Gastrocnemius medialis (tissue), 4 donors: ENCODE data around the gene EFCAB6.

Source experiments
- POLR2A ChIP-seq, 2 donors: fragments of 450-650 bp; IDR thresholded peaks; one replicate each; pipeline ENCODE4 v1.6.1; 2017; ENCODE audit warnings: antibody characterized with exemption in 2 of 2, mild to moderate bottlenecking in 2 of 2, moderate library complexity in 2 of 2
- TF ChIP-seq, protein P1 (sequence below), 5 experiments: fragments of 450-650 bp in 3 of 5; fragments of 200-600 bp in 2 of 5; sonication (generic) in 2 of 5; IDR thresholded peaks in 4 of 5; conservative IDR thresholded peaks in 1 of 5; 1 replicate in 4 of 5; 2 replicates in 1 of 5; pipeline ENCODE4 v1.5.1; 2016 to 2019; ENCODE audit warnings: antibody characterized with exemption in 5 of 5, mild to moderate bottlenecking in 3 of 5, moderate library complexity in 3 of 5

DNA sequence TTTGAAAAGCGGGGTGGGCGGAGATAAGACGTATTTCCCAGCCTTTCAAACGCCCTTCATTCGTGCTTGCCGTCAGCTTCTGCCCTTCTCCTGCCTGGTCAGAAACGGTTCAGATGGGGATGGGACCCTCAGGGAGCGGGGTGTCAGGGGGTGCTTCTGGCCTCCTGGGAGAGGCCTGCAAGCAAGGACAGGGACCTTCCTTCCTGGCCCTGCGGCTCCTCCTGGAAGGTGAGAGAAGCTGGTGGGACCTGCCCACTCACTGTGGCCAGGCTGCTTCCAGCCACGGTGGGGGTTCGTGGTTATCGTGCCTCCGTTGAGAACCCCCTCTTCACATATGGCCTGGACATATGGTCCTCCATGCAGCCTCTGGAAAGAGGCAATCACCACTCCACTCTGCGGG is 295.7 kb downstream of the EFCAB6 start:
- TF ChIP-seq, protein P1, sequence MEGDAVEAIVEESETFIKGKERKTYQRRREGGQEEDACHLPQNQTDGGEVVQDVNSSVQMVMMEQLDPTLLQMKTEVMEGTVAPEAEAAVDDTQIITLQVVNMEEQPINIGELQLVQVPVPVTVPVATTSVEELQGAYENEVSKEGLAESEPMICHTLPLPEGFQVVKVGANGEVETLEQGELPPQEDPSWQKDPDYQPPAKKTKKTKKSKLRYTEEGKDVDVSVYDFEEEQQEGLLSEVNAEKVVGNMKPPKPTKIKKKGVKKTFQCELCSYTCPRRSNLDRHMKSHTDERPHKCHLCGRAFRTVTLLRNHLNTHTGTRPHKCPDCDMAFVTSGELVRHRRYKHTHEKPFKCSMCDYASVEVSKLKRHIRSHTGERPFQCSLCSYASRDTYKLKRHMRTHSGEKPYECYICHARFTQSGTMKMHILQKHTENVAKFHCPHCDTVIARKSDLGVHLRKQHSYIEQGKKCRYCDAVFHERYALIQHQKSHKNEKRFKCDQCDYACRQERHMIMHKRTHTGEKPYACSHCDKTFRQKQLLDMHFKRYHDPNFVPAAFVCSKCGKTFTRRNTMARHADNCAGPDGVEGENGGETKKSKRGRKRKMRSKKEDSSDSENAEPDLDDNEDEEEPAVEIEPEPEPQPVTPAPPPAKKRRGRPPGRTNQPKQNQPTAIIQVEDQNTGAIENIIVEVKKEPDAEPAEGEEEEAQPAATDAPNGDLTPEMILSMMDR (IDR thresholded peaks at IDR 0.05 in 4 of 5, conservative IDR thresholded peaks at IDR 0.05 in 1 of 5), result no peak
- TF ChIP-seq POLR2A (IDR thresholded peaks at IDR 0.05), result no peak
